Neuronal stem cell (in vitro differentiated cells): ENCODE results near the gene ITPK1.

Experiments
- DNase-seq: peaks from one replicate; pipeline ENCODE4 v3.0.0-alpha.2; 2013; ENCODE audit warnings: low spot score
- H2AFZ ChIP-seq: one replicate; pipeline ENCODE4 v1.6.1; 2013; ENCODE audit warnings: mild to moderate bottlenecking, low read length, inconsistent platforms
- H2AK5ac ChIP-seq: 2 replicates; pipeline ENCODE4 v1.6.1; 2013; ENCODE audit warnings: low read depth, mild to moderate bottlenecking, inconsistent platforms, low read length, moderate library complexity, mixed read lengths
- H2BK120ac ChIP-seq: 2 replicates; pipeline ENCODE4 v1.6.1; 2013; ENCODE audit warnings: low read depth, mild to moderate bottlenecking, inconsistent platforms, low read length, moderate library complexity, mixed read lengths
- H2BK12ac ChIP-seq: one replicate; pipeline ENCODE4 v1.6.1; 2013; ENCODE audit warnings: low read length, inconsistent platforms
- H2BK15ac ChIP-seq: 2 replicates; pipeline ENCODE4 v1.6.1; 2013; ENCODE audit warnings: mild to moderate bottlenecking, low read length, inconsistent platforms, mixed read lengths
- H2BK5ac ChIP-seq: one replicate; pipeline ENCODE4 v1.6.1; 2013; ENCODE audit warnings: inconsistent platforms, mild to moderate bottlenecking, low read length, moderate library complexity
- H3K14ac ChIP-seq: one replicate; pipeline ENCODE4 v1.6.1; 2013; ENCODE audit warnings: low read length, inconsistent platforms
- H3K18ac ChIP-seq: 2 replicates; pipeline ENCODE4 v1.6.1; 2013; ENCODE audit warnings: low read length, inconsistent platforms
- H3K23ac ChIP-seq: 2 replicates; pipeline ENCODE4 v1.6.1; 2013; ENCODE audit warnings: low read depth, mild to moderate bottlenecking, mixed read lengths, low read length, inconsistent platforms; ENCODE audit not compliant: poor library complexity
- H3K27ac ChIP-seq: replicated peaks from 3 replicates; pipeline ENCODE4 v1.5.1; 2013; ENCODE audit warnings: low read length, inconsistent platforms
- H3K27me3 ChIP-seq, 3 experiments: 2 replicates each; pipeline ENCODE4 v1.6.1; 2013; ENCODE audit warnings: low read length in 3 of 3, mild to moderate bottlenecking in 2 of 3, inconsistent platforms in 1 of 3, low read depth in 1 of 3, mixed read lengths in 1 of 3, moderate library complexity in 1 of 3; ENCODE audit not compliant: control insufficient read depth in 3 of 3, insufficient read depth in 3 of 3
- H3K36me3 ChIP-seq, 2 donors: replicated peaks in 1 of 2; 2 replicates each; pipeline ENCODE4 v1.6.1; 2013; ENCODE audit warnings: low read length in 2 of 2; ENCODE audit not compliant: control insufficient read depth in 2 of 2, insufficient read depth in 2 of 2
- H3K4ac ChIP-seq: 2 replicates; pipeline ENCODE4 v1.6.1; 2013; ENCODE audit warnings: inconsistent platforms, mild to moderate bottlenecking, low read length, moderate library complexity
- H3K4me1 ChIP-seq, 2 donors: 1 replicate in 1 of 2; 2 replicates in 1 of 2; pipeline ENCODE4 v1.6.1; 2013; ENCODE audit warnings: low read length in 2 of 2, low read depth in 1 of 2; ENCODE audit not compliant: control insufficient read depth in 2 of 2, insufficient read depth in 1 of 2
- H3K4me2 ChIP-seq: one replicate; pipeline ENCODE4 v1.6.1; 2013; ENCODE audit warnings: mild to moderate bottlenecking, low read length, inconsistent platforms; ENCODE audit not compliant: insufficient read depth, poor library complexity, severe bottlenecking
- H3K4me3 ChIP-seq, 2 donors: 2 replicates each; pipeline ENCODE4 v1.5.1; 2013; ENCODE audit warnings: low read length in 2 of 2, mild to moderate bottlenecking in 2 of 2, inconsistent platforms in 1 of 2, moderate library complexity in 1 of 2
- H3K79me1 ChIP-seq: one replicate; pipeline ENCODE4 v1.6.1; 2013; ENCODE audit warnings: low read depth, mild to moderate bottlenecking, inconsistent platforms, low read length, moderate library complexity
- H3K9ac ChIP-seq: one replicate; pipeline ENCODE4 v1.6.1; 2013; ENCODE audit warnings: mild to moderate bottlenecking, low read depth, low read length, inconsistent platforms; ENCODE audit not compliant: poor library complexity
- H3K9me3 ChIP-seq, 2 donors: replicated peaks in 1 of 2; 2 replicates each; pipeline versions ENCODE3 to v1.6.1; 2013; ENCODE audit warnings: low read length in 2 of 2, mild to moderate bottlenecking in 2 of 2, inconsistent platforms in 1 of 2, low read depth in 1 of 2, mixed read lengths in 1 of 2, moderate library complexity in 1 of 2; ENCODE audit not compliant: control insufficient read depth in 2 of 2, insufficient read depth in 1 of 2
- H4K8ac ChIP-seq: one replicate; pipeline ENCODE4 v1.6.1; 2013; ENCODE audit warnings: low read depth, mild to moderate bottlenecking, inconsistent platforms, low read length, moderate library complexity
- H4K91ac ChIP-seq: one replicate; pipeline ENCODE4 v1.6.1; 2013; ENCODE audit warnings: low read length, low read depth, mild to moderate bottlenecking, inconsistent platforms; ENCODE audit not compliant: poor library complexity
- WGBS, 2 donors: extraction: QIAGEN DNeasy Blood & Tissue Kit; methylation state at CpG; one replicate each; pipeline ENCODE4 v1.1.7; 2013; ENCODE audit warnings: missing lambda C conversion rate in 2 of 2, mixed read lengths in 1 of 2; ENCODE audit not compliant: insufficient read length in 2 of 2, insufficient replicate concordance in 1 of 2; ENCODE audit errors: extremely low coverage in 2 of 2; 5-methylcytosine and 5-hydroxymethylcytosine counted together

The ITPK1 gene

DNA sequence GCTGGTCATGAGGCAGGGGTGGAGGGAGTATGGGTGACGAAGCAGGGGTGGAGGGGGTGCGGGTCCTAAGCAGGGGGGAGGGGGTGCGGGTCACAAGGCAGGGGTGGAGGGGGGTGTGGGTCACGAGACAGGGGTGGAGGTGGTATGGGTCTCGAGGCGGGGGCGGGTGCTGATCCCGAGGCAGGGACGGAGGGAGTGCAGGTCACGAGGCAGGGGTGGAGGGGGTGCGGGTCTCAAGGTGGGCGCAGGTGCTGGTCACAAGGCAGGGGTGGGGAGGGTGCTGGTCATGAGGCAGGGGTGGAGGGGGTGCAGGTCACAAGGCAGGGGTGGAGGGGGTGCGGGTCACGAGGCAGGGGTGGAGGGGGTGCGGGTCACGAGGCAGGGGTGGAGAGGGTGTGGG is 56.5 kb downstream of the ITPK1 start:
- Histone ChIP-seq H3K9ac (no peak overlapping the region), H3K4ac (no peak overlapping the region), H2AFZ (no peak overlapping the region), H2BK5ac (no peak overlapping the region), H4K8ac (no peak overlapping the region), H3K4me3 (no peak overlapping the region), H2BK120ac (no peak overlapping the region), H3K27me3 (peaks cover 0 to 6% (median 0%) of the 10 kb centered on the region in 3 experiments), H3K4me1 (peaks cover 11 to 21% of the 10 kb centered on the region in 2 donors), H3K23ac (no peak overlapping the region), H3K18ac (no peak overlapping the region), H3K36me3 (peaks cover 0 to 2% of the 10 kb centered on the region in 2 donors), H3K9me3 (peaks cover 0 to 2% of the 10 kb centered on the region in 2 donors), H3K79me1 (no peaks in the 10 kb centered on the region), H2BK15ac (no peak overlapping the region), H3K4me2 (no peak overlapping the region), H4K91ac (no peak overlapping the region), H3K14ac (no peak overlapping the region), H2AK5ac (no peak overlapping the region), H2BK12ac (no peak overlapping the region), H3K27ac (no peak overlapping the region)
- WGBS, 2 donors = no CpG with 5 or more reads among the region's 16 CpGs
- DNase-seq = no peak

GRCh38 chr14:93057586-93058280 is 58.0 kb downstream of the ITPK1 start:
- Histone ChIP-seq H2BK15ac (no peak overlapping the region), H2BK12ac (no peak overlapping the region), H3K27me3 (peaks cover 0 to 4% (median 0%) of the 10 kb centered on the region in 3 experiments), H3K4me1 (peaks cover 11 to 21% of the 10 kb centered on the region in 2 donors), H3K4me2 (no peak overlapping the region), H2BK120ac (no peak overlapping the region), H3K14ac (no peak overlapping the region), H2AK5ac (no peak overlapping the region), H3K4ac (no peak overlapping the region), H4K91ac (no peak overlapping the region), H3K79me1 (no peaks in the 10 kb centered on the region), H3K9ac (no peak overlapping the region), H2AFZ (no peak overlapping the region), H3K4me3 (no peak overlapping the region), H3K27ac (no peak overlapping the region), H3K9me3 (peaks cover 0 to 2% of the 10 kb centered on the region in 2 donors), H2BK5ac (no peak overlapping the region), H3K36me3 (no peaks in the 10 kb centered on the region), H3K18ac (no peak overlapping the region), H3K23ac (no peak overlapping the region), H4K8ac (no peak overlapping the region)
- DNase-seq = no peak
- WGBS, 2 donors = no CpG with 5 or more reads among the region's 14 CpGs

GRCh38 chr14:93056840-93057585 is 58.7 kb downstream of the ITPK1 start:
- H4K91ac ChIP-seq = no peak overlapping the region
- H2BK5ac ChIP-seq = no peak overlapping the region
- no peaks in the 10 kb centered on the region for H3K36me3 ChIP-seq
- no peak overlapping the region for H3K27ac ChIP-seq
- peak overlapping the region in 1 of 2 donors; percentile 38 for H3K4me3 ChIP-seq
- no peak overlapping the region for H2BK12ac ChIP-seq
- no peak overlapping the region for H3K23ac ChIP-seq
- H3K4me2 ChIP-seq = no peak overlapping the region
- peak overlapping the region; percentile 12 for H3K18ac ChIP-seq
- H2AK5ac ChIP-seq = no peak overlapping the region
- no peak overlapping the region for H3K14ac ChIP-seq
- H3K79me1 ChIP-seq = no peaks in the 10 kb centered on the region
- peaks cover 0 to 4% (median 0%) of the 10 kb centered on the region in 3 experiments for H3K27me3 ChIP-seq
- H2BK15ac ChIP-seq = no peak overlapping the region
- no CpG with 5 or more reads among the region's 14 CpGs for WGBS, 2 donors
- H3K4me1 ChIP-seq = peaks cover 11 to 21% of the 10 kb centered on the region in 2 donors
- peaks cover 0 to 2% of the 10 kb centered on the region in 2 donors for H3K9me3 ChIP-seq
- no peak for DNase-seq
- no peak overlapping the region for H4K8ac ChIP-seq
- H2BK120ac ChIP-seq = no peak overlapping the region
- H2AFZ ChIP-seq = no peak overlapping the region
- H3K4ac ChIP-seq = no peak overlapping the region
- no peak overlapping the region for H3K9ac ChIP-seq

DNA sequence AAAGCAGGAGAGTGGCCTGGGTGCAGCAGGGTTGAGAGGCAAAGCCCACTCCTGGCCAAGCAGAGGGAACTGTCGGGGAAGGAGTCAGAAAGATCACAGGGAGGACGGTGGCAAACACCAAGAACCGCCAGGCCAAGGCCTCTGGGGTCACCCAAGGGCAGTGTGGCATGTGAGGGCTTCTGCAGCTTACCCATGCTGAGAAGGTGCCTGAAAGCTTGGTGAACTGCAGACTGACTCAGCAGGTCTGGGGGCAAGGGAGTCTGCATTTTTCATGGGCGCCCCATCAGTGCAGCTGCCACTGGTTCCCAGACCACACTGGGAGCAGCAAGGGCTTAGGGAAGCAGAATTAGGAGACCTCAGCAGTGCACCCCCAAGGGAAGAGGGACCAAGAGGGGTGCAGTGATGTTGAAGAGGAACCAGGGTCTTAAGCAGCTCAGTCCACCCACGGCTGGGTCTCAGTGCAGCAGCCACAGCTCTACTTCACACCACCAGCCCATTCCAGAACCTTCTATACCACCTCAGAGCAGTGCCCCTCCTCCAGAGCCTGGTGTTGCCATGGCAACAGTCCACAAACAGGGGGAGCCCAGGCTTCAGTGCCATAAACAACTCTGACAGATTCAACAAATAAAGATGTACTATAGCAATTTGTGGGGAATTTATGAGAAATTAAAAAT is 59.4 kb downstream of the ITPK1 start:
- no peak overlapping the region for H3K4me2 ChIP-seq
- no peak overlapping the region for H3K9ac ChIP-seq
- WGBS, 2 donors = no CpG with 5 or more reads among the region's 5 CpGs
- no peak overlapping the region for H3K4ac ChIP-seq
- H3K27me3 ChIP-seq = peaks cover 0 to 4% (median 0%) of the 10 kb centered on the region in 3 experiments
- no peak for DNase-seq
- H3K79me1 ChIP-seq = no peaks in the 10 kb centered on the region
- H4K91ac ChIP-seq = no peak overlapping the region
- no peak overlapping the region for H4K8ac ChIP-seq
- peaks cover 0 to 2% of the 10 kb centered on the region in 2 donors for H3K9me3 ChIP-seq
- no peak overlapping the region for H3K27ac ChIP-seq
- no peak overlapping the region for H2AFZ ChIP-seq
- H3K23ac ChIP-seq = no peak overlapping the region
- peak overlapping the region; percentile 66 for H2BK120ac ChIP-seq
- H3K4me1 ChIP-seq = peaks cover 16 to 20% of the 10 kb centered on the region in 2 donors
- peak overlapping the region; percentile 60 for H3K18ac ChIP-seq
- H2AK5ac ChIP-seq = peak overlapping the region; percentile 58
- no peaks in the 10 kb centered on the region for H3K36me3 ChIP-seq
- no peak overlapping the region for H3K4me3 ChIP-seq
- no peak overlapping the region for H2BK5ac ChIP-seq
- no peak overlapping the region for H3K14ac ChIP-seq
- H2BK15ac ChIP-seq = peak overlapping the region; percentile 38
- H2BK12ac ChIP-seq = no peak overlapping the region
